ENCODE measurements around the gene HRAS. TPM values are rescaled to one million over a fixed set of nuclear protein-coding genes. Genes with fewer than 3 reads are reported as not detected.

The HRAS gene
- total and polyA plus RNA-seq, 2 of the 8 experiments (the other 6 are each of a cell fraction or from before 2014, with no cell fraction given): 44.3 to 54.7 TPM

DNA sequence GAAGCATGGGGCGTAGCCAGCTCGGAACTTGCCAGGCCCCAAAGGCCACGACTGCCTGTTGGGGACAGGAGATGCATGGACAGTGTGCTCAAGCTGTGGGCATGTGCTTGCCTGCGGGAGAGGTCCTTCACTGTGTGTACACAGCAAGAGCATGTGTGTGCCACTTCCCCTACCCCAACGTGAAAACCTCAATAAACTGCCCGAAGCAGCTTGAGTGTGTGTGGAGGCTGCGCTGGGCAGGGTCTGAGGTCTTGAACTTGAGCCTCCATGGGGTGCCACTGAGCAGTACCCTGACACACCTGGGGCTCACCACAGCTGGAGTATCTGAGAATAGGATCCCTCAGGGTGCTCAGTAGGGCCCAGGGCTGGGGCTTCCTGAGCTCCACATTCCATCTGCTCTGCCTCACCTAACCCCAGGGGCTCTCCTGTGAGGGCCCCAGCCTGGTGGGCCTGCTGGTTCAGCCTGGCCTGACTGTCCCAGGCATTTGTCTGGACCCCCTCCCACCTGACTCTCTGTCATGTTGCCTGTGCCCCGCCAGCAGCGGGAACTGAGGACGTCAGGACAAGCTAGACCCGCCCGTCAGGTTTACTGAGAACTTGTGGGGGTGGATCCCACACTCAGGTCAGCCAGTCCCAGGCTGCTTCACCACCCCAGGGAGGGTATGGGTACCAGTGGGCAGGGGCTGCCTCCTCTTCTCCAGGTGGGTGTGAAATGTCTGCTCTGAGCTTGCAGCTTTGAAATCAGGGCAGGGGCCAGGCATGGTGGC is 28.6 kb upstream of the HRAS start:
- Histone ChIP-seq H3K14ac (ENCODE audit: insufficient read length) (no peak overlapping the region), H2BK12ac (ENCODE audit: low read depth, low read length) (no peak overlapping the region), H3K79me2 (ENCODE audit: control insufficient read depth in 1 of 2, insufficient read depth in 2 of 2, low read length in 2 of 2) (peaks cover 0 to 4% of the 10 kb centered on the region in 2 experiments; a peak in 1 of 4 replicates), H2BK5ac (ENCODE audit: low read depth, low read length) (no peak overlapping the region), H3K23ac (ENCODE audit: insufficient read length) (no peak overlapping the region), H3K4me1 (replicated peaks in 1 of 4; ENCODE audit: control insufficient read depth in 3 of 4, insufficient read depth in 4 of 4, low read length in 3 of 4) (peaks cover 0 to 26% (median 15%) of the 10 kb centered on the region in 4 experiments; a peak in 6 of 7 replicates), H4K8ac (ENCODE audit: extremely low read depth, insufficient read depth, low read length) (no peak overlapping the region), H2BK15ac (ENCODE audit: low read length) (no peak overlapping the region), H3K36me3 (ENCODE audit: control insufficient read depth in 2 of 4, insufficient read depth in 4 of 4, low read length in 3 of 4) (peaks cover 0 to 8% (median 4%) of the 10 kb centered on the region in 4 experiments; a peak in 5 of 8 replicates), H3K4me2 (ENCODE audit: insufficient read depth in 1 of 2, low read depth in 2 of 2, low read length in 2 of 2) (no peak overlapping the region), H4K20me1 (replicated peaks in 1 of 2; ENCODE audit: control insufficient read depth in 1 of 2, insufficient read depth in 2 of 2, low read length in 2 of 2) (peaks cover 10 to 32% of the 10 kb centered on the region in 2 experiments), H2BK120ac (replicated peaks; ENCODE audit: low read depth, low read length) (no peak overlapping the region), H2AK5ac (ENCODE audit: low read depth, low read length) (no peak overlapping the region), H2BK20ac (ENCODE audit: low read length) (no peak overlapping the region), H3K18ac (ENCODE audit: extremely low read depth, low read length) (no peak overlapping the region), H3K27ac (ENCODE audit: low read depth, low read length) (no peak overlapping the region), H3K9me3 (ENCODE audit: insufficient read depth in 2 of 2, low read depth in 1 of 2, low read length in 1 of 2) (no peaks in the 10 kb centered on the region), H2AFZ (ENCODE audit: low read length) (no peak overlapping the region), H3K56ac (replicated peaks; ENCODE audit: insufficient read length, low read depth, low read length) (no peak overlapping the region), H3K27me3 (replicated peaks in 1 of 4; ENCODE audit: control insufficient read depth in 3 of 4, extremely low read depth in 1 of 4, insufficient read depth in 3 of 4, low read length in 3 of 4) (no peaks in the 10 kb centered on the region; a peak in 3 of 7 replicates), H4K91ac (replicated peaks; ENCODE audit: insufficient read length, low read length) (no peak overlapping the region), H3K4me3 (ENCODE audit: extremely low read depth in 1 of 4, insufficient read depth in 2 of 4, low read depth in 3 of 4, low read length in 4 of 4) (no peak overlapping the region), H4K5ac (ENCODE audit: insufficient read length, low read depth, low read length) (no peak overlapping the region), H3K4ac (replicated peaks; ENCODE audit: insufficient read length, low read depth, low read length) (no peak overlapping the region), H3K79me1 (ENCODE audit: low read depth, low read length) (peaks cover 13% of the 10 kb centered on the region), H3K23me2 (ENCODE audit: low read depth, low read length) (peaks cover 14% of the 10 kb centered on the region; the same call in 1 of the 2 replicates), H3K9ac (replicated peaks in 1 of 4; ENCODE audit: extremely low read depth in 1 of 4, low read depth in 3 of 4, low read length in 3 of 4) (no peak overlapping the region)
- WGBS, 2 experiments (ENCODE audit: extremely low coverage in 1 of 2, insufficient coverage in 1 of 2, insufficient read length in 1 of 2, insufficient replicate concordance in 2 of 2, low coverage in 1 of 2, low lambda C conversion rate in 2 of 2, missing lambda C conversion rate in 1 of 2): 91% methylated on average over 12 of the region's 12 CpGs; no CpG with 5 or more reads in 1 of the 2 experiments
- DNase-seq (ENCODE audit: low read depth in 1 of 2, low spot score in 2 of 2): no peak
- ChIA-PET POLR2A (ENCODE audit: partially characterized antibody) (interaction anchor here (0.6 to 3.4 kb wide), 5 partner anchors 12 to 184 kb away, joined by 3 to 15 read pairs (median 8); partner anchors contain the start of gene PHRF1), CTCF (ENCODE audit: partially characterized antibody) (interaction anchor here (0.8 to 2.0 kb wide), 7 partner anchors 9 to 200 kb away, joined by 3 to 6 read pairs (median 4); no protein-coding TSS in a partner anchor)
- FAIRE-seq: no peak
- TF ChIP-seq SP4 (IDR thresholded peaks at IDR 0.05; ENCODE audit: low read length) (no peak), ZNF274 (IDR thresholded peaks at IDR 0.05; ENCODE audit: borderline replicate concordance, extremely low read depth, low read length) (no peak), POLR2AphosphoS5 (IDR thresholded peaks at IDR 0.05; ENCODE audit: low read depth, low read length) (no peak), E2F6 (IDR thresholded peaks at IDR 0.05) (no peak), SAP30 (IDR thresholded peaks at IDR 0.05; ENCODE audit: insufficient read depth, insufficient replicate concordance, low read length) (no peak), POLR2A (IDR thresholded peaks at IDR 0.05; ENCODE audit: control extremely low read depth in 1 of 2, low read depth in 2 of 2, low read length in 2 of 2) (no peak), JUN (IDR thresholded peaks at IDR 0.05; ENCODE audit: low read depth, low read length) (no peak), KDM1A (IDR thresholded peaks at IDR 0.05; ENCODE audit: borderline replicate concordance, low read length) (no peak), CREB1 (IDR thresholded peaks at IDR 0.05) (no peak)
- TF ChIP-seq, protein P1, sequence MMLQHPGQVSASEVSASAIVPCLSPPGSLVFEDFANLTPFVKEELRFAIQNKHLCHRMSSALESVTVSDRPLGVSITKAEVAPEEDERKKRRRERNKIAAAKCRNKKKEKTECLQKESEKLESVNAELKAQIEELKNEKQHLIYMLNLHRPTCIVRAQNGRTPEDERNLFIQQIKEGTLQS (IDR thresholded peaks at IDR 0.05; ENCODE audit: insufficient read depth, low read depth, low read length): no peak

Data from H1 (cell line).